Natural killer cell treated with Interleukin-12 subunit alpha and Interleukin-12 subunit beta and Interleukin-15 and Interleukin-18, amount 100 ng/mL, for 72 hours (primary cell): Measurements from ENCODE around the gene SLC25A20. TPM values are rescaled to one million over a fixed set of nuclear protein-coding genes. Genes with fewer than 3 reads are reported as not detected.

ENCODE experiments used
- ATAC-seq, 2 donors: fragments of 150-1000 bp; cut with Tn5 transposase in 1 of 2; sonication (Bioruptor Pico), chemical (Tn5 transposase) in 1 of 2; 2 replicates each; pipeline ENCODE4 v1.10.0; 2021
- DNase-seq: peaks from one replicate; pipeline ENCODE4 v3.0.0; 2022; ENCODE audit warnings: low spot score
- H3K27ac Mint-ChIP-seq, 2 donors: 1 replicate in 1 of 2; 2 replicates in 1 of 2; pipeline ENCODE4 v1.8.0; 2022; ENCODE audit warnings: mixed read lengths in 2 of 2, mild to moderate bottlenecking in 1 of 2, moderate library complexity in 1 of 2
- H3K27me3 Mint-ChIP-seq, 2 donors: 1 replicate in 1 of 2; 2 replicates in 1 of 2; pipeline ENCODE4 v1.8.0; 2022; ENCODE audit warnings: mixed read lengths in 2 of 2
- H3K36me3 Mint-ChIP-seq: one replicate; pipeline ENCODE4 v1.8.0; 2022; ENCODE audit warnings: mixed read lengths
- H3K4me1 Mint-ChIP-seq, 2 donors: 1 replicate in 1 of 2; 2 replicates in 1 of 2; pipeline ENCODE4 v1.8.0; 2022; ENCODE audit warnings: low read depth in 2 of 2, mixed read lengths in 2 of 2, mild to moderate bottlenecking in 1 of 2
- H3K4me3 Mint-ChIP-seq: one replicate; pipeline ENCODE4 v1.8.0; 2022; ENCODE audit warnings: mixed read lengths
- H3K9me3 Mint-ChIP-seq: 2 replicates; pipeline ENCODE4 v1.8.0; 2022; ENCODE audit warnings: mixed read lengths
- total RNA-seq, 2 donors: library from RNA; stranded (reverse); gene quantifications; one replicate each; pipeline ENCODE4 v1.2.3, GENCODE V29; 2022

Gene SLC25A20
- total RNA-seq, 2 donors from 2014 or later: 27.8 to 32.5 TPM

DNA sequence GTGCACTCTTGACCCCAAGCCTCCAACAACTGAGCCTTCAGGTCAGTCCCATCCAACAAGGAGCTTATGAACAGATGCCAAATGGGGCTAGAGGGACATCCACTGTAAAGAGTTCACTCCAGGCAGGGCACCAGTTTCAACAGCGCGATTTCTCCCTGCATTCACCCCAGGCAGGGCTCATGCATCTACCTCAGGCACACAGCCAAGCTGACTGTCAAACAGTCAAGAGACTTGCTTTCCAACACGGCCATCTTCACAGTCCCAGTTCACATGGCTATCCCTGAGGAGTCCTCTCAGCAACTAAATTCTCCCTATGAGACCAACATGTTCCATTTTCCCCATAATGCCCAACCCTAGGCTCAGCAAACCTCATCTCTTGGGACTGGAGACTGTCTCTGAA lies 17.7 kb downstream of the SLC25A20 start:
- Mint-ChIP-seq H3K4me3 (no peak overlapping the region), H3K4me1 (peaks cover 13 to 23% of the 10 kb centered on the region in 2 donors), H3K27ac (peak overlapping the region in 1 of 2 donors; percentile 20), H3K27me3 (no peaks in the 10 kb centered on the region), H3K36me3 (peaks cover 8% of the 10 kb centered on the region), H3K9me3 (no peaks in the 10 kb centered on the region)
- DNase-seq (no peak), ATAC-seq (no peak)

DNA sequence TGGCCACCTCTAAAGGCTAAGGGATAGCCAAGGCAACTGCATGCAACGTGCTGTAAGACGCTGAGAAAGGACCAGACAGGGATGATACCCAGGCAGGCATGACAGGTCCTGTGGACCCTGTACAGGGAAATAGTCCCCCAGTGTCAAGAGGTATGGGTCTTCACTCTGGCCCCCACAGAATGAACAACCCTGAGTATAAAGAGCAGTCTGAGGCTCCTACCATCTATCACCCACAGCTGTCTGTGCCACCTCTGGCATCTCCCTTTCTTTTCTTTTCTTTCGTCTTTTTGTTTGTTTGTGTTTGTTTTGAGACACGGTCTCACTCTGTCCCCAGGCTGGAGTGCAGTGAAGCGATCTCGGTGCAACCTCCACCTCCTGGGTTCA lies 18.7 kb downstream of the SLC25A20 start:
- no peaks in the 10 kb centered on the region for H3K9me3 Mint-ChIP-seq
- peaks cover 7% of the 10 kb centered on the region for H3K36me3 Mint-ChIP-seq
- no peaks in the 10 kb centered on the region for H3K27me3 Mint-ChIP-seq
- DNase-seq (no peak), ATAC-seq (no peak)
- peaks cover 13 to 14% of the 10 kb centered on the region in 2 donors for H3K4me1 Mint-ChIP-seq
- H3K27ac Mint-ChIP-seq: peak overlapping the region in 1 of 2 donors; percentile 67
- H3K4me3 Mint-ChIP-seq: no peak overlapping the region

DNA sequence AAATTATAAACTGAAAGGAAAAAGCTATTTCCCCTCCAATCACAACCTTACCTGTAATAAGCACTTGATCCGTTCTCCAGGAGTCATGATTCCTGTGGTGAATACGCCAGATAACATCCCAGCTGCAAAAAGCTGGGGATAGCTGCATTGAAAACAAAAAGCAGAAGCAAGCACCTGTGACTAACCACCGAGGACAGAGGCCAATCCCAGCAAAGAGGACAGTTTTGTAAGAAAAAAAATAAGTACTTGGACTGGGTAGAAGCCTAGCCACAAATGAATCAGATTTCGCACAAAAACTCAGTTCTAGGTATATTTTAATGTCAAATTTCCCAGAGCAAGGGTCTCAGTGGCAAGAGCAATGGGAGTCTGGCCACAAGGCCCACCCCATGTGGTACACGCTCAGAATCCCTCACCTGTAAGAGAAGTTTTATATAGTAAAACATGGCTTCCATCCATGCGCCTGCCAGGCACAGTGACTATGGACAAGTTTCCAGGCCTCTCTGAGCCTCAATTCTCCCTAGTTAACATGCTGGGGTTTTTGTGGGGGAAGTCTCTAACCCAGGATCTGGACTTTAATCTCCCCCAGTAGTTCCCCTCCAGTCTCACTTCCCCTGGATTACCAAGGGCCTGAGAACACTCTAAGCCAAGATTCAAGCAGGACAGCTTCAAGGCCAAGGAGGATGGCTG lies 19.2 kb downstream of the SLC25A20 start:
- Mint-ChIP-seq H3K36me3 (peaks cover 1% of the 10 kb centered on the region), H3K27me3 (no peaks in the 10 kb centered on the region), H3K9me3 (no peaks in the 10 kb centered on the region), H3K4me1 (peaks cover 9 to 13% of the 10 kb centered on the region in 2 donors), H3K4me3 (no peak overlapping the region), H3K27ac (peak overlapping the region in 1 of 2 donors; percentile 67)
- ATAC-seq: no peak
- DNase-seq: no peak

DNA sequence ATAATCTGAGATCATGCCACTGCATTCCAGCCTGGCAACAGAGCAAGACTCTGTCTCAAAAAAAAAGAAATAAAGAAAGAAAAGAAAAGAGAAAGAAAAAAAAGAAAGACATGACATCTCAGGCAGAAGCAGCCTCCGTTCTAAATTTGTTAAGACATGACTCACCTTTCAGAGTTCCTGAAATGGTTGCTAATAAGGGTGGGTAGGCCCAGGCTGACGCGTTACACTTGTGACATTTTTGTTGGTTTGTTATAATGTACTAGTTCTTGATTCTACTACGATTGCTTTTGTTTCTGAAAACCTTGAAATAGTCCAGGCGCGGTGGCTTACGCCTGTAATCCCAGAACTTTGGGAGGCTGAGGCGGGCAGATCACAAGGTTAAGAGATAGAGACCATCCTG lies 21.0 kb downstream of the SLC25A20 start:
- Mint-ChIP-seq H3K27ac (no peak overlapping the region), H3K4me1 (peaks cover 8 to 13% of the 10 kb centered on the region in 2 donors), H3K9me3 (no peaks in the 10 kb centered on the region), H3K36me3 (no peaks in the 10 kb centered on the region), H3K27me3 (no peaks in the 10 kb centered on the region), H3K4me3 (no peak overlapping the region)
- DNase-seq (no peak), ATAC-seq (no peak)

DNA sequence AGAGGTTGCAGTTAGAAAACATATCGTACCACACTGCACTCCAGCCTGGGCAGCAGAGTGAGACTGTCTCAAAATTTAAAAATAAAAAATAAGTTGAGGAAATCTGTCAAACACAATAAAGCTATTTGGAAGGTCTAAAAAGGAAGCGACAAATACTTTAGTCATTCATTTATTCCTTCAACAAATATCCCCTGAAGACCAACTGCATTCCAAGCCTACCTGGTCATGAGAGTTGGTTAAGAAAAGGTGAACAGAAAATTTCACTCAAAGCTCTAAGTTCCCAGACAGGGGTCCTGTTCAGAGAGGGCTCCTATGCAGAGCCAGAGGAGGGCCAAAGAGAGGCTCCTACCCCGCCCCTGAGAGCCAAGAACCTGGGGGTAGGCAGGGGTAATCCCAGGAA lies 35.6 kb downstream of the SLC25A20 start:
- H3K36me3 Mint-ChIP-seq: peaks cover 10% of the 10 kb centered on the region
- H3K27ac Mint-ChIP-seq: no peak overlapping the region
- no peak overlapping the region for H3K4me3 Mint-ChIP-seq
- ATAC-seq: no peak
- no peaks in the 10 kb centered on the region for H3K27me3 Mint-ChIP-seq
- no peak for DNase-seq
- H3K9me3 Mint-ChIP-seq: no peaks in the 10 kb centered on the region
- H3K4me1 Mint-ChIP-seq: peaks cover 6 to 8% of the 10 kb centered on the region in 2 donors

DNA sequence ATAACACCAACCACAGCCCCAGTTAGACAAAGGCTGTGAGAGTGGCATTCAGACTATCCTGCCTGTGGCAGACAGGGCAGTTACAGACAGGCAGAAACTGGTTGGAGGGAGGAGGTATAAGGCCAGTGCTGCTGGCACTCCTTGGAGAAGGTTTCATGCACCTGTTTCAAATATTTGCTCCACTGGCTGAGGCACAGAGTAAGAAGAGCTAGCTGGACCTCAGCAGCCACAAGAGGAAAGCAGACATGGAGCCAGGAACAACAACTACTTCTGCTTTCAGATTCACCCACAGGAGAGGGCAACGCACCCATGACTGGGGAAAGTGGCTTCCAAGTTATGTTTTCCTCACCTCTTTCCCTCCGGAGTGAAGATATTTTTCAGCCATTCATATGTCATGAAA lies 39.5 kb downstream of the SLC25A20 start:
- H3K4me1 Mint-ChIP-seq: peaks cover 0 to 3% of the 10 kb centered on the region in 2 donors
- no peak overlapping the region for H3K4me3 Mint-ChIP-seq
- DNase-seq: no peak
- no peak overlapping the region for H3K27ac Mint-ChIP-seq
- H3K9me3 Mint-ChIP-seq: no peaks in the 10 kb centered on the region
- H3K36me3 Mint-ChIP-seq: peaks cover 4% of the 10 kb centered on the region
- no peak for ATAC-seq
- H3K27me3 Mint-ChIP-seq: no peaks in the 10 kb centered on the region

DNA sequence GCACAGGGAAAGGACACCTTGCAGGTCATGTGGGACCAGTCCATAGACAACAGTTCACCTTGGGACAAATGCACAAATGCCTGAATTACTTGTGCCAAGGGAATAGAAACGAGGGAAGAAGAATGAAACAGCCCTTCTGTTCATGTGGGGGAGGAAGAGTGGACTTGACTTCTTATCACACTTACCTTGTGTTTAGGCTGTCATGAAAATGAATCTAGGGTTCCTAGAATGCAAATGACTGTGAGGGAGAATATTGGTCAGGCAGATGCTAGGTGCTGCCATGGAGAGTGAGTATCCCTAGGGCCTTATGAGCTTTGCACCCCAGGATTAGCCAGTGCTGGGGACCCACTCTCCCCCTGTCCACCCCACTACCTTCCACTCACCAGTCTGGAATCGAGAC lies 40.0 kb downstream of the SLC25A20 start:
- ATAC-seq (no peak), DNase-seq (no peak)
- H3K4me3 Mint-ChIP-seq: no peak overlapping the region
- H3K36me3 Mint-ChIP-seq: peaks cover 4% of the 10 kb centered on the region
- no peaks in the 10 kb centered on the region for H3K27me3 Mint-ChIP-seq
- no peaks in the 10 kb centered on the region for H3K9me3 Mint-ChIP-seq
- peaks cover 0 to 6% of the 10 kb centered on the region in 2 donors for H3K4me1 Mint-ChIP-seq
- H3K27ac Mint-ChIP-seq: no peak overlapping the region

DNA sequence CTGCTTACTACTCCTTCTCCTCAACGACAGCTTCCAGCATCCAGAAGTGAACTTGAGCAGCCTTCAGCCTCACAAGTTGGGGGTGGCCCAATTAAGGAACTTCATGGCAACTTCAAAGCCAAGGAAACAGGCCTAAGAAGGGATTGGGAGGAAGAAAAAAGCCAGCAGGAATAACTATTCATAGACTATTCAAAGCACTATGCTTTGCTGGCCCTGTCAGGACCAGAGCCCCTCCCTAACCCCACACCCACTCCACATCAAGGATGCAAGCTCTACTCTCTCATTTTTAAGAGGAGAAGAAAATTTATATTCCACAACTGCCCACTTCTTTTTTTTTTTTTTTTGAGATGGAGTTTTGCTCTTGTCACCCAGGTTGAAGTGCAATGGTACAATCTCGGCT lies 41.0 kb downstream of the SLC25A20 start:
- DNase-seq: no peak
- no peak overlapping the region for H3K4me3 Mint-ChIP-seq
- peak overlapping the region in 1 of 2 donors; percentile 45 for H3K27ac Mint-ChIP-seq
- H3K27me3 Mint-ChIP-seq: no peaks in the 10 kb centered on the region
- peaks cover 0 to 7% of the 10 kb centered on the region in 2 donors for H3K4me1 Mint-ChIP-seq
- peaks cover 4% of the 10 kb centered on the region for H3K36me3 Mint-ChIP-seq
- no peak for ATAC-seq
- H3K9me3 Mint-ChIP-seq: no peaks in the 10 kb centered on the region

DNA sequence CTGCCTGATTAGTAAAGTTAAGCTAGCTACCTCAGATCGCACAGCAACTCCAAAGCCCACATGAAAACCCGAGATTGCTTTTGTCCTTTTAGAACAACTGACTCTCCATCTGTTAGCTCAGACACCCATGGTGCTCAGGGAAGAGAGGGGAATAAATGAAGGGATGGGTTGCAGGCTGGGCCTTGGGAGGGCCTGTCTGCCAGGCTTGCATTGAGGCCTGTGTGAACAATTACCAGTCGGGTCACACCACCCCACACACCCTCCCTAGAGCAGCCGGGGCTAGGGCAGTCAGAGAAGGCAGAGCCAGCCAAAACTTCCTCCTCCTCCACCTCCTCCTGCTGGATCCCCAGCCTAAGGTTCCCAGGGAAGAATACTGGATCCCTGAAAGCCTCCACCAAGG lies 42.2 kb downstream of the SLC25A20 start:
- H3K36me3 Mint-ChIP-seq: no peaks in the 10 kb centered on the region
- peaks cover 0 to 7% of the 10 kb centered on the region in 2 donors for H3K4me1 Mint-ChIP-seq

DNA sequence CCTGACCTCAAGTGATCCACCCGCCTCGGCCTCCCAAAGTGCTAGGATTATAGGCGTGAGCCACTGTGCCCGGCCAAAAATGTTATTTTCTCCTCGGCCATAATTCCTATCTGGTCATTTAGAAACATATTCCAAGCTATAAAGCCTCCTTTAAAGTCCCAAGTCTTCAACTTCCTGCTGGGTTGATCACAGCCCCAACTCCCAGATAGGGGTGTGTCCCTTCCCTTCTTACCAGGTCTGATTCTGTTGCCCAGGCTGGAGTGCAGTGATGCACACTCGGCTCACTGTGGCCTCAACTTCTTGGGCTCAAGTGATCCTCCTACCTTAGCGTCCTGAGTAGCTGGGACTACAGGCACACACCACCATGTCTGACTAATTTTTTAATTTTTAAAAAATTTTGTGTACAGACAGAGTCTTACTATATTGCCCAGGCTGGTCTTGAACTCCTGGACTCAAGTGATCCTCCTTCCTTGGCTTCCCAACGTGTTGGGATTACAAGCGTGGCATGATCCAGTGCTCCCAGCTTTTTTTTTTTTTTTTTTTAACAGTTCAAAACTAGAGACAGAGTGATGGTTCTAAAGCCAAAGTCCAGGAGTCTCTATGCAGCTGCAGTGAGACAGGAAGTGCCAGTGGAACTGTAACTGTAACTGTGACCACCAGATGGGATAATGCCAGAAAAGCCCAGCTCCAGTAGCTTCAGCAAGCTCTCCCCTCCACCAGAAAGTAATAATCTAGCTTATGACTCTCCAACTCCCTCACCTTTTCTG lies 42.8 kb downstream of the SLC25A20 start:
- H3K4me1 Mint-ChIP-seq: peaks cover 0 to 7% of the 10 kb centered on the region in 2 donors
- no peak for DNase-seq
- no peak for ATAC-seq
- no peak overlapping the region for H3K4me3 Mint-ChIP-seq
- H3K27ac Mint-ChIP-seq: peak overlapping the region in 1 of 2 donors; percentile 70
- no peaks in the 10 kb centered on the region for H3K27me3 Mint-ChIP-seq
- no peaks in the 10 kb centered on the region for H3K9me3 Mint-ChIP-seq
- no peaks in the 10 kb centered on the region for H3K36me3 Mint-ChIP-seq

More for the DNA sequence above, 42.2 kb downstream of the SLC25A20 start:
- Mint-ChIP-seq H3K27me3 (no peaks in the 10 kb centered on the region), H3K27ac (peak overlapping the region in 1 of 2 donors; percentile 70), H3K4me3 (no peak overlapping the region), H3K9me3 (no peaks in the 10 kb centered on the region)
- no peak for DNase-seq
- no peak for ATAC-seq

DNA sequence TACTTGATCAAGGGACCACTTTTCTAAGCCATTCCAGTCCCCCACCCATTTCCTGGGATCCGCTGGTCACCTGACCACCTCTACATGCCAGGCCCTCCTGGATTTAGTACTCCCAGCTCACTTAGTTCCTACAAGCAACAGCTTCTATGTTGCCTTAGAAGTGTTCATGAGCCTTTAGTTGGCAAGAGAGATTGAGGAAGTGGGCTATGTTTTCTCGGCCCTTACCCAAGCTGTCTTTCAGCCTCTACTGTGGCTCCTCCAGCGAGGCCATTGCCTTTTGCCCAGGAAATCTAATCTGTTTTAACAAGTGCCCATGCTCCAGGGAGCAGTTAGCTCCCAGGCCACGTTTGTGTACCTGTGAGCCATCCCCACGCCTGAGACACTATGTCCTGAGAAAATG lies 46.5 kb downstream of the SLC25A20 start:
- no peak for DNase-seq
- H3K9me3 Mint-ChIP-seq: no peaks in the 10 kb centered on the region

DNA sequence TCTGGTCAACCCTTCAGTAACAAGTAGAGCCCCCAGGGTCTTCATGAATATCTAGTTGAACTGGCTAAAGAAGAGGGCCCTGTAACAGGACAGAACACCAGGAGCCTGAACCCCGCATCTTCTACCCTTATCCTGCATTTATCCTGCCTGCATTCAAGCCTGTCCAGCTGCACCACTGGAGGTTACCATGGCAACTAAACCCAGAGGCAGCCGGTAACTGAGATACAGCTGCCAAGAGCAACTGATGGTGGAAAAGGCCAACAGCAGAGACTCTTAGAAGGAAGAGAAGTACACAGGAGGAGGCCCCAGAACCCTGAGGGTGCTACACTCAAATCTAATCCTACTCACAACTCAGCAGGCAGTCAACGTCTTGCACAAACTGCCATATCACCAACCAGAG lies 47.3 kb downstream of the SLC25A20 start:
- no peak overlapping the region for H3K4me3 Mint-ChIP-seq
- DNase-seq (no peak), ATAC-seq (no peak)
- H3K36me3 Mint-ChIP-seq: no peaks in the 10 kb centered on the region
- peaks cover 8 to 10% of the 10 kb centered on the region in 2 donors for H3K4me1 Mint-ChIP-seq
- no peaks in the 10 kb centered on the region for H3K27me3 Mint-ChIP-seq
- no peak overlapping the region for H3K27ac Mint-ChIP-seq
- no peaks in the 10 kb centered on the region for H3K9me3 Mint-ChIP-seq

More for the DNA sequence above, 46.5 kb downstream of the SLC25A20 start:
- no peak overlapping the region for H3K27ac Mint-ChIP-seq
- no peaks in the 10 kb centered on the region for H3K36me3 Mint-ChIP-seq
- H3K4me3 Mint-ChIP-seq: no peak overlapping the region
- ATAC-seq: no peak
- no peaks in the 10 kb centered on the region for H3K27me3 Mint-ChIP-seq
- H3K4me1 Mint-ChIP-seq: peaks cover 8 to 10% of the 10 kb centered on the region in 2 donors

DNA sequence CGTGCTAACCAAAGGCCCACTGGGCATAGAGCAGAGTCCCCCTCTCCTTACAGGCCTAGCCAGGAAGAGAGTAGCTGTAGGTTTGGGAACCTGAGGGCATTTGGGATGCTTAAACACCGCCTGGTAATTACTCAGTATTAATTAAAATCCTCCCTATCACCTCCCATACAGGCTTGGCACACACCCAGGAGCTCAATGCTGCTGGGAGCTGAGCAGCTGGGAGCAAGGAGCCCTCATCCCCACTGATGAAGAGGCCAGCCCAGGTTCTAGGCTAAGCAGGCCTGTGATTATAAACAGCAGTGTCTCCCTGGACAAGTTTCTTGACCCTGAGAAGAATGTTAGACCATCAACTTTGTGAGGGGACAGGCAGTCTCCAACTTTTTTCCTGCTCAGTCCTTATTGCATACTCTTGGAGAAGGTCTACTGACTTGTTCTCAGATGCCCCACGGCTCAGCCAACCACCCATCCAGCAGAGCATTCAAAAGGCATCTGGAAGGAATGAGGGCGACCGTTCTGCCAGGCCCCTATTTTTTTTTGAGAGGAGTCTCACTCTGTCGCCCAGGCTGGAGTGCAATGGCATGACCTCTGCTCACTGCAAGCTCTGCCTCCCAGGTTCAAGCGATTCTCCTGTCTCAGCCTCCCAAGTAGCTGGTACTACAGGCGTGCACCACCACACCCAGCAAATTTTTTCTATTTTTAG lies 49.7 kb downstream of the SLC25A20 start:
- ATAC-seq: no peak
- no peaks in the 10 kb centered on the region for H3K9me3 Mint-ChIP-seq

More for the DNA sequence above, 49.7 kb downstream of the SLC25A20 start:
- no peak for DNase-seq
- Mint-ChIP-seq H3K27ac (peak overlapping the region; percentile 86 to 95), H3K27me3 (no peaks in the 10 kb centered on the region), H3K4me1 (peaks cover 13 to 15% of the 10 kb centered on the region in 2 donors), H3K36me3 (no peaks in the 10 kb centered on the region), H3K4me3 (peak overlapping the region; percentile 84)
